ENCODE results near the gene TBC1D3I. TPM values are rescaled to one million over a fixed set of nuclear protein-coding genes. Genes with fewer than 3 reads are reported as not detected.
"Not testable (repeated sequence)": the region's sequence is repeated elsewhere in the genome, so short reads cannot be mapped to it uniquely, and the experiment has no call there.

The TBC1D3I gene
- total RNA-seq (2021) (0.58 TPM in 1 of 2 replicates, not detected in the other), Bru-seq, nascent RNA (not detected), BruChase-seq, experiment 1, labeled RNA remaining after a 2-hour chase (not detected), BruChase-seq, experiment 2, labeled RNA remaining after a 6-hour chase (percentile 12 among the genes with signal in this experiment)
- long read RNA-seq = 0 reads

- POLR2A ChIA-PET (ENCODE audit: low non-redundant PET); H3K27me3 ChIP-seq (replicated peaks; ENCODE audit: insufficient read depth, low read depth, low read length, poor library complexity); intact Hi-C loops (cut with micrococcal nuclease; ENCODE audit: unreplicated experiment); H3K9me3 ChIP-seq (ENCODE audit: low read depth, low read length, poor library complexity, severe bottlenecking); H3K4me3 ChIP-seq (ENCODE audit: low read depth, low read length, poor library complexity, severe bottlenecking); DNase-seq (ENCODE audit: low spot score); H3K36me3 ChIP-seq (ENCODE audit: insufficient read depth, low read length, poor library complexity, severe bottlenecking); CTCF ChIA-PET; H3K27ac ChIP-seq (ENCODE audit: low read depth, low read length, poor library complexity, severe bottlenecking); H3K4me1 ChIP-seq (ENCODE audit: insufficient read depth, low read length, poor library complexity, severe bottlenecking); BruUV-seq (replicated peaks): not testable (repeated sequence)
Measured at GRCh38 chr17:36264470-36264869, at the start of gene TBC1D3I. Gene TBC1D3I (minus strand): TSS chr17:36264570. CDS start chr17:36262985, 1,585 bp downstream.

DNA sequence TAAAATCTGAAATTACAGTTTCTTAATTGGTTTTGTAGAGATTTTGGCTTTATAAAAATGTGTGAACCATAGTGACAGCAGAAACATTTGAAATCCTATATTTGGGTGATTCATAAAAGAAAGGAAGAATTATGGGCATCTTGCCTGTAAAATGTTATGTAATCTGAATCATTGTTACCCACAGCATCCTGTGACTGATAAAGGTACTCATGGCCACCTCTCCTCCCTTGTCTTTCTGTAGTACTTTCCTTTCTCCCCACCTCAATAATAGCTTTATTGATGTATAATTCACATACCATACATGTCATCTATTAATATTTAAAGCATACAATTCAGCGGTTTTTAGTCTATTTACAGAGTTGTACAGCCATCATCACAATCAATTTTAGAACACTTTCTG lies 30.8 kb upstream of the TBC1D3I start:
- CTCF ChIA-PET; H3K36me3 ChIP-seq (ENCODE audit: insufficient read depth, low read length, poor library complexity, severe bottlenecking); intact Hi-C loops (cut with micrococcal nuclease; ENCODE audit: unreplicated experiment); H3K27ac ChIP-seq (ENCODE audit: low read depth, low read length, poor library complexity, severe bottlenecking); H3K9me3 ChIP-seq (ENCODE audit: low read depth, low read length, poor library complexity, severe bottlenecking); H3K4me1 ChIP-seq (ENCODE audit: insufficient read depth, low read length, poor library complexity, severe bottlenecking); BruUV-seq (replicated peaks); H3K27me3 ChIP-seq (replicated peaks; ENCODE audit: insufficient read depth, low read depth, low read length, poor library complexity); DNase-seq (ENCODE audit: low spot score); POLR2A ChIA-PET (ENCODE audit: low non-redundant PET); H3K4me3 ChIP-seq (ENCODE audit: low read depth, low read length, poor library complexity, severe bottlenecking): not testable (repeated sequence)

- H3K36me3 ChIP-seq (ENCODE audit: insufficient read depth, low read length, poor library complexity, severe bottlenecking); intact Hi-C loops (cut with micrococcal nuclease; ENCODE audit: unreplicated experiment); POLR2A ChIA-PET (ENCODE audit: low non-redundant PET); H3K27me3 ChIP-seq (replicated peaks; ENCODE audit: insufficient read depth, low read depth, low read length, poor library complexity); H3K9me3 ChIP-seq (ENCODE audit: low read depth, low read length, poor library complexity, severe bottlenecking); H3K4me3 ChIP-seq (ENCODE audit: low read depth, low read length, poor library complexity, severe bottlenecking); BruUV-seq (replicated peaks); H3K4me1 ChIP-seq (ENCODE audit: insufficient read depth, low read length, poor library complexity, severe bottlenecking); DNase-seq (ENCODE audit: low spot score); H3K27ac ChIP-seq (ENCODE audit: low read depth, low read length, poor library complexity, severe bottlenecking); CTCF ChIA-PET: not testable (repeated sequence)
Measured at GRCh38 chr17:36289965-36290612, 25.7 kb upstream of the TBC1D3I start.

DNA sequence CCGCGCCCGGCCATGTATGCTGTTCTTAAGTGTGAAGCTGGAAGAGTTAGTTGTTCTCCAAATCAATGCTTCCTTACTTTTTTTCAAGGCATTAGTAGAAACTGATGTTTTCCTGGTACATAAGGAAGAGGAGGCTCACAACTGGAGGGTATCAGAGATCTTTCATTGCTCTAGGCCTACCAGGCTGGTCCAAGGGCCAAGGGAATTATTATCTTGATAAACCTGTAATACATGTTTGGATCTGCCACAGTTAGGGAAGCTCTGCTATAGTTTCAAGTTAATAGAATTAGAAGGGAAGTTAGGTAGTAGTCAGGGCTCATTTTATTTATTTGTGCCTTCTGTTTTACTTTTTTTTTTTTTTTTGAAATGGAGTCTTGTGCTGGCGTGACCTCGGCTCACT lies 19.8 kb upstream of the TBC1D3I start:
- BruUV-seq (replicated peaks); H3K27me3 ChIP-seq (replicated peaks; ENCODE audit: insufficient read depth, low read depth, low read length, poor library complexity); H3K36me3 ChIP-seq (ENCODE audit: insufficient read depth, low read length, poor library complexity, severe bottlenecking); H3K4me3 ChIP-seq (ENCODE audit: low read depth, low read length, poor library complexity, severe bottlenecking); H3K4me1 ChIP-seq (ENCODE audit: insufficient read depth, low read length, poor library complexity, severe bottlenecking); H3K27ac ChIP-seq (ENCODE audit: low read depth, low read length, poor library complexity, severe bottlenecking); CTCF ChIA-PET; POLR2A ChIA-PET (ENCODE audit: low non-redundant PET); DNase-seq (ENCODE audit: low spot score); H3K9me3 ChIP-seq (ENCODE audit: low read depth, low read length, poor library complexity, severe bottlenecking); intact Hi-C loops (cut with micrococcal nuclease; ENCODE audit: unreplicated experiment): not testable (repeated sequence)

GRCh38 chr17:36283256-36283655 lies 18.9 kb upstream of the TBC1D3I start:
- H3K36me3 ChIP-seq (ENCODE audit: insufficient read depth, low read length, poor library complexity, severe bottlenecking); intact Hi-C loops (cut with micrococcal nuclease; ENCODE audit: unreplicated experiment); H3K4me3 ChIP-seq (ENCODE audit: low read depth, low read length, poor library complexity, severe bottlenecking); H3K9me3 ChIP-seq (ENCODE audit: low read depth, low read length, poor library complexity, severe bottlenecking); CTCF ChIA-PET; POLR2A ChIA-PET (ENCODE audit: low non-redundant PET); H3K27me3 ChIP-seq (replicated peaks; ENCODE audit: insufficient read depth, low read depth, low read length, poor library complexity); H3K27ac ChIP-seq (ENCODE audit: low read depth, low read length, poor library complexity, severe bottlenecking); BruUV-seq (replicated peaks); DNase-seq (ENCODE audit: low spot score); H3K4me1 ChIP-seq (ENCODE audit: insufficient read depth, low read length, poor library complexity, severe bottlenecking): not testable (repeated sequence)

DNA sequence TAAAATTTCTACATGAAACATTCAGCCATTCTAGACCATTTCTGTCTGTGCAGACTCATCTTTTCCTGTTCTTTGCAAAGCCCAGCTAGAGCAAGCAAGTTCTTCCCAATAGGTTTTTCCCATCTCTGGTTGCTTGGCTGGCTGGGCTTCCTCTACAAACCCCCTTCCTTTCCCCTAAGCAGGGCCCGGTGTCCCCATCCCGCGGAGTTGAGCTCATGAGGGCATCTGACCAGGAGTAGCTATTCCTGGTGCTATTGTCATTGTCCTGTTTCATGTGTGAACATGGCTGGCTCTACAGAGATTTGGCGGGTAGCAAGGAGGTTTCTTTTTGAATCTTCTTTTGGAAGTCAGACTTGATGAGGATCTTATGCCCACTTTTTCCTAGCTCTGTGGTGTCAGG lies 22.3 kb downstream of the TBC1D3I start:
- H3K9me3 ChIP-seq (ENCODE audit: low read depth, low read length, poor library complexity, severe bottlenecking); POLR2A ChIA-PET (ENCODE audit: low non-redundant PET); DNase-seq (ENCODE audit: low spot score); H3K27ac ChIP-seq (ENCODE audit: low read depth, low read length, poor library complexity, severe bottlenecking); H3K4me1 ChIP-seq (ENCODE audit: insufficient read depth, low read length, poor library complexity, severe bottlenecking); H3K27me3 ChIP-seq (replicated peaks; ENCODE audit: insufficient read depth, low read depth, low read length, poor library complexity); H3K4me3 ChIP-seq (ENCODE audit: low read depth, low read length, poor library complexity, severe bottlenecking); intact Hi-C loops (cut with micrococcal nuclease; ENCODE audit: unreplicated experiment); CTCF ChIA-PET; BruUV-seq (replicated peaks); H3K36me3 ChIP-seq (ENCODE audit: insufficient read depth, low read length, poor library complexity, severe bottlenecking): not testable (repeated sequence)

- H3K9me3 ChIP-seq (ENCODE audit: low read depth, low read length, poor library complexity, severe bottlenecking); intact Hi-C loops (cut with micrococcal nuclease; ENCODE audit: unreplicated experiment); H3K36me3 ChIP-seq (ENCODE audit: insufficient read depth, low read length, poor library complexity, severe bottlenecking); DNase-seq (ENCODE audit: low spot score); BruUV-seq (replicated peaks); CTCF ChIA-PET; H3K4me1 ChIP-seq (ENCODE audit: insufficient read depth, low read length, poor library complexity, severe bottlenecking); H3K27me3 ChIP-seq (replicated peaks; ENCODE audit: insufficient read depth, low read depth, low read length, poor library complexity); H3K4me3 ChIP-seq (ENCODE audit: low read depth, low read length, poor library complexity, severe bottlenecking); H3K27ac ChIP-seq (ENCODE audit: low read depth, low read length, poor library complexity, severe bottlenecking); POLR2A ChIA-PET (ENCODE audit: low non-redundant PET): not testable (repeated sequence)
Measured at GRCh38 chr17:36229644-36230043, 34.7 kb downstream of the TBC1D3I start.

DNA sequence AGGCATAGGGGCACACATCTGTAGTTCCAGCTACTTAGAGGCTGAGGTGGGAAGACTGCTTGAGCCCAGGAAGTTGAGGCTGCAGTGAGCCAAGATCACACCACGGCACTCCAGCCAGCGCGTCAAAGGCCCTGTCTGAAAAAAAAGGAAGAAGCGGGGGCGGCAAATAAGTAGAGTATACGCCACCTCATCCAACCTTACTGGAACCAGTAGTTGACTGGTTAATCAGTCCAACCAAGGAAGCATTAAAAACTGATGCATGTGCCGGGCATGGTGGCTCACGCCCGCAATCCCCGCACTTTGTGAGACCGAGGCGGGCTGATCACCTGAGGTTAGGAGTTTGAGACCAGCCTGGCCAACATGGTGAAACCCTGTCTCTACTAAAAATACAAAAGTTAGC lies 41.4 kb downstream of the TBC1D3I start:
- H3K36me3 ChIP-seq (ENCODE audit: insufficient read depth, low read length, poor library complexity, severe bottlenecking); H3K27me3 ChIP-seq (replicated peaks; ENCODE audit: insufficient read depth, low read depth, low read length, poor library complexity); DNase-seq (ENCODE audit: low spot score); POLR2A ChIA-PET (ENCODE audit: low non-redundant PET); intact Hi-C loops (cut with micrococcal nuclease; ENCODE audit: unreplicated experiment); CTCF ChIA-PET; BruUV-seq (replicated peaks); H3K27ac ChIP-seq (ENCODE audit: low read depth, low read length, poor library complexity, severe bottlenecking); H3K4me3 ChIP-seq (ENCODE audit: low read depth, low read length, poor library complexity, severe bottlenecking); H3K4me1 ChIP-seq (ENCODE audit: insufficient read depth, low read length, poor library complexity, severe bottlenecking); H3K9me3 ChIP-seq (ENCODE audit: low read depth, low read length, poor library complexity, severe bottlenecking): not testable (repeated sequence)

All from A673 (cell line).